Liver (tissue), 9 donors: ENCODE measurements around the gene PPT2. TPM values are rescaled to one million over a fixed set of nuclear protein-coding genes. Genes with fewer than 3 reads are reported as not detected.

Source experiments
- DNase-seq: peaks from one replicate; pipeline ENCODE4 v3.0.0-alpha.2; 2017; ENCODE audit warnings: low spot score
- H3K27ac ChIP-seq, 2 donors: one replicate each; pipeline ENCODE4 v1.7.0; 2013; ENCODE audit warnings: inconsistent platforms in 2 of 2, low read length in 2 of 2, control low read depth in 1 of 2, low read depth in 1 of 2, mild to moderate bottlenecking in 1 of 2
- H3K27me3 ChIP-seq, 4 donors: one replicate each; pipeline versions ENCODE4 v1.6.1 to v1.7.0; 2013; ENCODE audit warnings: low read length in 3 of 4, inconsistent platforms in 1 of 4, mild to moderate bottlenecking in 1 of 4, moderate library complexity in 1 of 4; ENCODE audit not compliant: control insufficient read depth in 4 of 4, insufficient read depth in 4 of 4
- H3K36me3 ChIP-seq, 4 donors: one replicate each; pipeline versions ENCODE4 v1.6.1 to v1.7.0; 2013; ENCODE audit warnings: low read length in 3 of 4, mild to moderate bottlenecking in 3 of 4, low read depth in 1 of 4, moderate library complexity in 1 of 4; ENCODE audit not compliant: control insufficient read depth in 4 of 4, insufficient read depth in 3 of 4
- H3K4me1 ChIP-seq, 4 donors: one replicate each; pipeline versions ENCODE4 v1.6.1 to v1.7.0; 2013; ENCODE audit warnings: low read length in 3 of 4, mild to moderate bottlenecking in 3 of 4, moderate library complexity in 1 of 4; ENCODE audit not compliant: control insufficient read depth in 4 of 4, insufficient read depth in 4 of 4
- H3K4me3 ChIP-seq, 3 donors: one replicate each; pipeline versions ENCODE4 v1.6.1 to v1.7.0; 2013; ENCODE audit warnings: low read length in 3 of 3, control low read depth in 1 of 3, low read depth in 1 of 3, mild to moderate bottlenecking in 1 of 3
- H3K9ac ChIP-seq, 2 donors: one replicate each; pipeline ENCODE4 v1.7.0; 2013; ENCODE audit warnings: low read length in 2 of 2, mild to moderate bottlenecking in 2 of 2, moderate library complexity in 2 of 2, control low read depth in 1 of 2, low read depth in 1 of 2
- H3K9me3 ChIP-seq, 4 donors: one replicate each; pipeline versions ENCODE4 v1.6.1 to v1.7.0; 2013; ENCODE audit warnings: low read length in 3 of 4; ENCODE audit not compliant: control insufficient read depth in 4 of 4
- ATF3 ChIP-seq: IDR thresholded peaks from 2 replicates; pipeline ENCODE4 v1.6.1; 2016; ENCODE audit warnings: antibody characterized with exemption
- CTCF ChIP-seq: fragments of 150-350 bp; IDR thresholded peaks from 2 replicates; pipeline ENCODE4 v1.5.1; 2017; ENCODE audit warnings: improper control_type of control experiment, low read depth, low read length; ENCODE audit not compliant: missing input control
- FOXA1 ChIP-seq: IDR thresholded peaks from 2 replicates; pipeline ENCODE4 v1.6.1; 2016; ENCODE audit warnings: antibody characterized with exemption
- FOXA2 ChIP-seq: IDR thresholded peaks from 2 replicates; pipeline ENCODE4 v1.6.1; 2016; ENCODE audit warnings: antibody characterized with exemption
- GABPA ChIP-seq, 2 donors: IDR thresholded peaks in 1 of 2; conservative IDR thresholded peaks in 1 of 2; 2 replicates each; pipeline ENCODE4 v1.6.1; 2016; ENCODE audit warnings: antibody characterized with exemption in 2 of 2, mild to moderate bottlenecking in 1 of 2, moderate library complexity in 1 of 2
- HNF4A ChIP-seq, 2 donors: conservative IDR thresholded peaks; 2 replicates each; pipeline ENCODE4 v1.6.1; 2016; ENCODE audit warnings: antibody characterized with exemption in 2 of 2, mild to moderate bottlenecking in 2 of 2
- HNF4G ChIP-seq: IDR thresholded peaks from 2 replicates; pipeline ENCODE4 v1.6.1; 2016; ENCODE audit warnings: antibody characterized with exemption
- JUND ChIP-seq, 2 donors: IDR thresholded peaks; 2 replicates each; pipeline ENCODE4 v1.6.1; 2016; ENCODE audit warnings: antibody characterized with exemption in 2 of 2
- NR2F2 ChIP-seq: IDR thresholded peaks from 2 replicates; pipeline ENCODE4 v1.6.1; 2016; ENCODE audit warnings: antibody characterized with exemption
- RAD21 ChIP-seq, 2 donors: IDR thresholded peaks; 2 replicates each; pipeline ENCODE4 v1.6.1; 2016; ENCODE audit warnings: antibody characterized with exemption in 2 of 2, mild to moderate bottlenecking in 2 of 2
- RXRA ChIP-seq, 2 donors: IDR thresholded peaks; 2 replicates each; pipeline ENCODE4 v1.6.1; 2017 to 2018; ENCODE audit warnings: antibody characterized with exemption in 2 of 2, mild to moderate bottlenecking in 1 of 2
- SP1 ChIP-seq: IDR thresholded peaks from 2 replicates; pipeline ENCODE4 v1.6.1; 2018; ENCODE audit warnings: antibody characterized with exemption, mild to moderate bottlenecking
- TAF1 ChIP-seq: conservative IDR thresholded peaks from 2 replicates; pipeline ENCODE4 v1.6.1; 2016; ENCODE audit warnings: antibody characterized with exemption, mild to moderate bottlenecking
- YY1 ChIP-seq: IDR thresholded peaks from 2 replicates; pipeline ENCODE4 v1.6.1; 2016; ENCODE audit warnings: antibody characterized with exemption, mild to moderate bottlenecking
- WGBS: extraction: QIAGEN DNeasy Blood & Tissue Kit; methylation state at CpG from one replicate; pipeline ENCODE4 v1.1.7; 2013; 5-methylcytosine and 5-hydroxymethylcytosine counted together
- polyA plus RNA-seq, 2 donors: library from polyadenylated mRNA; stranded (reverse) in 1 of 2; unstranded in 1 of 2; fragments of 200-250 nt in 1 of 2; fragments of >200 nt in 1 of 2; fragmentation: Nextera tagmentation in 1 of 2; extraction: Ambion mirVana in 1 of 2; gene quantifications; one replicate each; pipeline versions ENCODE4 v1.2.1 to v1.2.3, GENCODE V29; 2013 to 2015
- total RNA-seq, 2 donors: library from RNA; depleted of rRNA; stranded (reverse); fragments of >200 nt; gene quantifications; one replicate each; pipeline ENCODE4 v1.2.3, GENCODE V29; 2014
- TF ChIP-seq, protein P1 (sequence below): IDR thresholded peaks from 2 replicates; pipeline ENCODE4 v1.6.1; 2016; ENCODE audit warnings: antibody characterized with exemption
- TF ChIP-seq, protein P2 (sequence below): IDR thresholded peaks from 2 replicates; pipeline ENCODE4 v1.6.1; 2016; ENCODE audit warnings: antibody characterized with exemption, mild to moderate bottlenecking
- donor health status: healthy.
- donor health status: healthy.
- donor health status: healthy.
- donor health status: healthy.
- donor health status: healthy.

PPT2 gene
- total and polyA plus RNA-seq, 4 donors, result 7.6 to 47.4 (median 15.1) TPM

GRCh38 chr6:32179766-32180405 lies 25.9 kb downstream of the PPT2 start:
- peaks cover 0 to 38% (median 36%) of the 10 kb centered on the region in 4 donors for H3K4me1 ChIP-seq
- H3K27me3 ChIP-seq, result no peaks in the 10 kb centered on the region
- TF ChIP-seq RXRA (IDR thresholded peaks at IDR 0.05) (no peak), TAF1 (no peak), FOXA2 (no peak), RAD21 (IDR thresholded peaks at IDR 0.05) (no peak), JUND (IDR thresholded peaks at IDR 0.05) (no peak), FOXA1 (no peak), SP1 (no peak), CTCF (no peak), YY1 (no peak), NR2F2 (no peak), HNF4A (conservative IDR thresholded peaks at IDR 0.05) (no peak)
- TF ChIP-seq, protein P1, sequence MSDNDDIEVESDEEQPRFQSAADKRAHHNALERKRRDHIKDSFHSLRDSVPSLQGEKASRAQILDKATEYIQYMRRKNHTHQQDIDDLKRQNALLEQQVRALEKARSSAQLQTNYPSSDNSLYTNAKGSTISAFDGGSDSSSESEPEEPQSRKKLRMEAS, result no peak
- TF ChIP-seq, protein P2, sequence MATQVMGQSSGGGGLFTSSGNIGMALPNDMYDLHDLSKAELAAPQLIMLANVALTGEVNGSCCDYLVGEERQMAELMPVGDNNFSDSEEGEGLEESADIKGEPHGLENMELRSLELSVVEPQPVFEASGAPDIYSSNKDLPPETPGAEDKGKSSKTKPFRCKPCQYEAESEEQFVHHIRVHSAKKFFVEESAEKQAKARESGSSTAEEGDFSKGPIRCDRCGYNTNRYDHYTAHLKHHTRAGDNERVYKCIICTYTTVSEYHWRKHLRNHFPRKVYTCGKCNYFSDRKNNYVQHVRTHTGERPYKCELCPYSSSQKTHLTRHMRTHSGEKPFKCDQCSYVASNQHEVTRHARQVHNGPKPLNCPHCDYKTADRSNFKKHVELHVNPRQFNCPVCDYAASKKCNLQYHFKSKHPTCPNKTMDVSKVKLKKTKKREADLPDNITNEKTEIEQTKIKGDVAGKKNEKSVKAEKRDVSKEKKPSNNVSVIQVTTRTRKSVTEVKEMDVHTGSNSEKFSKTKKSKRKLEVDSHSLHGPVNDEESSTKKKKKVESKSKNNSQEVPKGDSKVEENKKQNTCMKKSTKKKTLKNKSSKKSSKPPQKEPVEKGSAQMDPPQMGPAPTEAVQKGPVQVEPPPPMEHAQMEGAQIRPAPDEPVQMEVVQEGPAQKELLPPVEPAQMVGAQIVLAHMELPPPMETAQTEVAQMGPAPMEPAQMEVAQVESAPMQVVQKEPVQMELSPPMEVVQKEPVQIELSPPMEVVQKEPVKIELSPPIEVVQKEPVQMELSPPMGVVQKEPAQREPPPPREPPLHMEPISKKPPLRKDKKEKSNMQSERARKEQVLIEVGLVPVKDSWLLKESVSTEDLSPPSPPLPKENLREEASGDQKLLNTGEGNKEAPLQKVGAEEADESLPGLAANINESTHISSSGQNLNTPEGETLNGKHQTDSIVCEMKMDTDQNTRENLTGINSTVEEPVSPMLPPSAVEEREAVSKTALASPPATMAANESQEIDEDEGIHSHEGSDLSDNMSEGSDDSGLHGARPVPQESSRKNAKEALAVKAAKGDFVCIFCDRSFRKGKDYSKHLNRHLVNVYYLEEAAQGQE, result no peak
- no peak overlapping the region for H3K27ac ChIP-seq
- H3K4me3 ChIP-seq, result no peak overlapping the region
- no peaks in the 10 kb centered on the region for H3K9me3 ChIP-seq
- 83% methylated on average over 10 of the region's 10 CpGs for WGBS
- peaks cover 0 to 22% (median 10%) of the 10 kb centered on the region in 4 donors for H3K36me3 ChIP-seq
- no peak overlapping the region for H3K9ac ChIP-seq
- DNase-seq, result no peak

- Histone ChIP-seq H3K4me1 (peaks cover 0 to 28% (median 26%) of the 10 kb centered on the region in 4 donors), H3K27me3 (no peaks in the 10 kb centered on the region), H3K9me3 (no peaks in the 10 kb centered on the region), H3K36me3 (peaks cover 0 to 22% (median 10%) of the 10 kb centered on the region in 4 donors), H3K27ac (no peak overlapping the region), H3K9ac (no peak overlapping the region), H3K4me3 (no peak overlapping the region)
- 93% methylated on average over 15 of the region's 15 CpGs for WGBS
- DNase-seq, result no peak
- TF ChIP-seq GABPA (IDR thresholded peaks at IDR 0.05 in 1 of 2, conservative IDR thresholded peaks at IDR 0.05 in 1 of 2), result no peak
- TF ChIP-seq JUND (IDR thresholded peaks at IDR 0.05), result no peak
- no peak for TF ChIP-seq SP1
- no peak for TF ChIP-seq YY1
- TF ChIP-seq RXRA (IDR thresholded peaks at IDR 0.05), result no peak
- TF ChIP-seq HNF4G, result no peak
- no peak for TF ChIP-seq ATF3
- TF ChIP-seq, protein P2, result no peak
- no peak for TF ChIP-seq NR2F2
- no peak for TF ChIP-seq CTCF
- TF ChIP-seq TAF1, result no peak
- TF ChIP-seq, protein P1, result no peak
- no peak for TF ChIP-seq RAD21 (IDR thresholded peaks at IDR 0.05)
Observed at GRCh38 chr6:32181148-32181702, 27.3 kb downstream of the PPT2 start.
